Activated CD8-positive, alpha-beta memory T cell treated with anti-CD3 and anti-CD28 coated beads, Interleukin-2, amount 50 U/mL, for 48 hours (primary cell): ENCODE results near the gene MKS1.
A peak's percentile ranks its signal among the peaks of the same experiment; 100 is the strongest.

Experiments used
- DNase-seq: peaks from one replicate; pipeline ENCODE4 v3.0.0-alpha.2; 2020

Gene MKS1

DNA sequence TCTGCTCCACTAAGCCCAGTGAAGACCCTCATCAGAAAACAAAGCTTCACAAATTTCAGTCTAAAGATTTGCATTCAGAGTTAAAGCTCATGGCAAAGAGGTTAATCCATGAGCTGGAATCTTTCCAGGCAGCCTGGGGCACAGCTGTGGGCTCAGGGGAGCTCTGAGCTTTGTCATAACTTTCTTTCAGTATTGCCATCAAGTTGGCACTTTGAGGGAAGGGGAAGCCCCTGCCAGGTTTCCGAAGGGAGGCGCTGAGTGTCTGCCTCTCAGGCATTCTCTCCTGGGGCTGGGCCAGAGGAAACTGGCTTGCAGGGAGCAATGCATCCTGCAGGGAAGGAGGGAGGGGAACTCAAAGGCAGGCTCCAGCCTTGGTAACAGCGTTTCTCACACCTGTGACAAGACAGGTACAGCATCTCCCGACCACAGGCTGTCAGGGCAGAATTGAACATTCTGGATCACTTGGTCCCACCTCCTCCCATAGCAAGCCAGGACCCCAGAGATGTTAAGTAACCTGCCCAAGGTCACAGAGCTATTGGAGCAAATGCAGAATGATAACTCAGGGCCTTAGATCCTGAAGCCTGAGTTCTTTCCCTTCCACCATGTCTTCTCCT is 23.2 kb upstream of the MKS1 start:
- DNase-seq = no peak

GRCh38 chr17:58239987-58240386 is 20.9 kb upstream of the MKS1 start:
- DNase-seq = no peak

- no peak for DNase-seq
Observed at GRCh38 chr17:58238147-58238634, 19.1 kb upstream of the MKS1 start, which contains the start of gene LPO. TSS of gene LPO (plus strand) at chr17:58238584. CDS start at chr17:58242980, 4,396 bp downstream.

DNA sequence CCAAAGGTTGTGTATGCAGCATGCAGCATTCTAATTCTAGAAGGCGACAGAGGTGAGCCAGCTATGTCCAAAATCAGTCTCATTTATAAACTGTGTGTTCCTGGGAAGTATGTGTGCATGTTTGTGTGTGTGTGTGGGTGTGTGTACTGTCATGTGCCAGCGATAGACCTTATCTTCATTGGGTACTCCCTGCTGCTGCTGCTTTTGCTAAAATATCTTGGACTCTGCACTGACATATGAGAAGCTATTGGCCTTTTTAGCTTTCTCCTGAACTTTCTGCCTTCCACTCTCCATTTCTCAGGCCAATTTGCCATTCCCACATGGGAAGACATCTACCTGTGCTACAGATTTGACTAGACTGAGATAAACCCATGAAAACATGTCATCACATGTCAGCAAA is 17.3 kb upstream of the MKS1 start:
- DNase-seq = no peak

DNA sequence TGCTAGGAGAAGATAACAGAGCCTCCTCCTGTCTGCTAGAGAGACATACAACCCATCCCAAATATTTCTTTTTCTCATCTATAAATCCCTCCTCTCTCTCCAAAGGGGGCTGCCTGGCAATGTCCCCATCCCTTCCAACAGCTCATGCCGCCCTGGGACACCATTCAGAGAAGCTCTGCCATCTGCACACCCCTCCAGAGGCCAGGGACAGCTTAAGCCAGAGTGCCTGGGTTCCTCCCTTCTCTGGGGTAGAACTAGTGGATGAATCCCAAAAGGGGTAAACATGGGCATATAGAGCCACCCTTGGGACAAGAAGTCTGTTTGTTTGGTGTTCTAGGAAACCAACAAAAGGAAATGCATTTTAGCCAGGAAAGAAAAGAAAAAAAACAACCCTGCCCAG is 16.8 kb upstream of the MKS1 start:
- DNase-seq = no peak

DNA sequence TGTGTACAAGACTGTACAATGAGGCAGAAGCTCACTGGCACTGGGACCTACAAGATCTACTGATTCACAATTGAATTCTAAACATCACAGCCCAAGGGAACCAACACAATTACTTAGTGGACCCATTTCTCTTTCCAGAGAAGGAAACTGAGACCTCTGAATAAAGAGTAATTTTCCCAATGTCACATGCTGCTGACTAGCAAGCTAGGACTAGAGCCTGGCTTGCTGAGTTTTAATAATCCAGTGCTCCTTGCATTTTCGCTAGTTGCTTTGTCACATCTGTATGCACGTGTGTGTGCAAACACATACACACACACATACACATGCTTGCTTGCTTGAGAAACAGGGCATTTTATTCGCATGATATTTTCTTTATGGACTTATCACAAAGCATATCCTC is 15.5 kb upstream of the MKS1 start:
- no peak for DNase-seq

- no peak for DNase-seq
Observed at GRCh38 chr17:58233543-58233942, 14.5 kb upstream of the MKS1 start.

DNA sequence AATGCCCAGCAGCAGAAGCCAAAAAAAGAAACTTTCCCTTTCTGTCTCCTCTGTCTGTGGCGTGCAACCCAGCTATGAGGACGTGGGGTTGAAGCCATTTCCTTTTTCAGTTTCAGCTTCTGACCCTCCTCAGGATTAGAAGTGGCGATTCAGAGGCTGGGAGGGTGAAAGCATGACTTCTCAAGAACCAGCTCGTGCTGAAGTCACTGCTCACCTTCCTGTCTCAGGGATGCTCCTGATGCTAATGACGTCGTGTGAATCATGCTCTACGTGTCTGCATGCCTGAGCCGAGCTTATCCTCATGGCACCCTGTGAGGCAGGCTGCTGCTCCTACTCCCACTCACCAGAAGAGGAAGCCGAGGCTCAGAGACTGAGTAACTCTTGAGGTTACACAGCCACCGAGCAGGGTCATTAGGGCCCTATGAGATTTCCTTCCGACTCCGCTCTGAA is 13.7 kb upstream of the MKS1 start:
- DNase-seq = no peak

DNA sequence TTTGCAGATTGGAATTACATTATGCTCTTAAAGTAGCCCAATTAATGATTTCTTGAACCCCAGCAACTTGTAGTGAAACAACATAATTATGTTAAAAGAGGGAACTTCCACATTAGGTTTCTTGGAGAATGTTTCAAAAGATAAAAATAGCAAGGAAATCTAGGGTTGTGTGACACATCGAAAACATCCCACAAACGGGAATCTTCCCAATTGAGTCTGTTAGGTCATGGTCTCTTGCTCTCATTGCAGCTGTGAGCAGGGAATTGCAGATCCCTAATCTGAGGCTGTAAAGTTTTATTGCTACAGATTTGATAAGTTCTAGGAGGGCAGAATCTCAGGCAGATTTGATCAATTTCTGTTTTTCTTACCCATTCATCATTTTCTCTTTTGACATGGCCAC is 12.6 kb upstream of the MKS1 start:
- DNase-seq = no peak

GRCh38 chr17:58229881-58230280 is 10.8 kb upstream of the MKS1 start:
- no peak for DNase-seq

DNA sequence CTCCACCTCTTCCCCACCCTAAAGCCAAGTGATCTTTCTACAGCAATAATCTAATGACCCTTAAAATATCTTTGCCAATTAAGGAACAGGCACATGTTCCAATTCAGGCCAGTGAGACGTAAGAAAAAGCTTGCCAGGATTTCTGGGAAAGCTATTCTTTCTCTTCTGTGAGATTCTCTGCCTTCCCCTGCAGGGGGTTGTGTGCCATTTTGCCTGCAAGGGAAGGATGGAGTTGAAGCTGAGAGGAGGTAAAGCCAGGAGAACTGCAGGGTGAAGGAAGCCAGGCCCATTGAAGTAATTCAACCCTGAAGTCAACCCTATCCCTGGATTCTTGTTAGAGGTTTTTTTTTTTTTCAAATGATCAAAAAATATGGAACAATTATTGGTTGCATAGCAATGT is 10.3 kb upstream of the MKS1 start:
- DNase-seq = no peak

DNA sequence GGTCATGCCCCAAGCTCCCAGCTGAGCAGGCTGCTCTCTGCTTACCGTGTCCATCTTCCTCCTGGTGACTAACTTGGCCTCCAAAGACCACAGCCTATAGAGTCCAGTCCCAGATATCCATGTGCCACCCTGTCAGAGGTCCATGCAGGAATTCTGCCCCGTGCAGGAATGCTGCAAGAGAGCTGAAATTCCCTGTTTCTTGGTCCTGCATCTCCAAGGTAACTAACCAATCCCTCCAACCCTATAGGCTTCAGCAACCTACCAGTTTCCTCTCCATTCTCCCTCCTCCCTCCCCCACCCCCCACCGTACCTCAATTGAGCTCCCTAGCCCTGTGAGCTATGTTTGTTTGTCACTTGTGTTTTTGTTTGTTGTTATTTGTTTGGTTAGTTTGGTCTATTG is 9.6 kb upstream of the MKS1 start:
- no peak for DNase-seq

DNA sequence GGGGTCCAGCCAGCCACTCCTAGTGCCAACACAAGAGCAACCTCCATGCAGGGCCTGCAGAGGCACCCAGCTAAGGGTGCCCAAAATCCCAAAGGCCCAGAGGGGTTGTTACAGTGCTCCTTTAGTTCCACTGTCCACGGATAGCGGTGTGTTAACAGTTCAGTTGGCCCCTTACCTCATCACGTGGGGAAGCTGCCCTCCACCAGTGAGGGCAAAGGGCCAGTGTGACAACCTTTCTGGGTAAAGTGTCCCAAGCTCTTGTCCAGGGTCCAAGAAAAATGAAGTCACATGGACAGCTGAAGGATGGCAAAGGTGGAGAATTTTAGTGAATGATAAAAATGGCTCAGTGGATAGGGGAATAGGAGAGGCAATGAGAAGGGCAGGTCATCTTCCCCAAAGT is 8.7 kb upstream of the MKS1 start:
- DNase-seq = no peak

GRCh38 chr17:58224315-58224714 is 5.3 kb upstream of the MKS1 start:
- no peak for DNase-seq

- no peak for DNase-seq
Observed at GRCh38 chr17:58219789-58220183, 731 bp upstream of the MKS1 start.

DNA sequence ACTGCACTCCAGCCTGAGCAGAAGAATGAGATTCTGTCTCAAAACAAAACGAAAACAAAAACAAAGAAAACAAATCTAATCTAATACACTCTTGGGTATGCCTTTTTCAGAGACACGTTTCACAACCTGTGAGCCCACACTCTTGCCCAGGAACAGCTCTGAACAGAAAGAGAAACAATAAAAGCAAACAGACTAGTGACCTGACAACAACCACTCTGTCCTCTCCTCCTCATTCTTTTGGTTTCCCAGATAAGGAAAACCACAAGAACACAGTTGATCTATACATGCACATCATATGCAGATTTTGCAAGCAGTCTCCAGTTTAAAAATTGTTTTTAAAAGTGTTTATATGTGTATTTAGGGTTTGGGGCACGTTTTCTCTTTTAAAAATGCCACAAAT is 1.3 kb downstream of the MKS1 start:
- no peak for DNase-seq

DNA sequence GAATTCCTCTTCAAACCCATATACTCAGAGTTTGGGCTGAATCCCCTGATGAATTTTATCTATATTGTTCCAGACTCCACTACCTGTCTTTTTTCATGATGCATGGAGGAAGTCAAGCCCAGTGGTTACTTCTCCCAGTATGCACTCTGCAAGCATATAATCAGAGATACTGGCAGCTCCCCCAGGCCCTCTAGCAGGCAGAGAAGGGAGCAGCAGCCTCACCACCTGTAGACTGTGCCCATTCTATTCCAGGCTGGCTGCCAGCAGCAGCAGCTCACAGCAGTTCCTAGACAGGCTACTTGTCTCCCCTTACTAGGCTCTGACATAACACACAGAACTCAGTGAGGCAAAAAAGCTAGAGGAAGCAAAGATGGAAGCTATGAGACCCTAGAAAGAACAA is 3.4 kb downstream of the MKS1 start:
- DNase-seq = no peak

- DNase-seq = no peak
Observed at GRCh38 chr17:58210922-58211321, 8.1 kb downstream of the MKS1 start.

DNA sequence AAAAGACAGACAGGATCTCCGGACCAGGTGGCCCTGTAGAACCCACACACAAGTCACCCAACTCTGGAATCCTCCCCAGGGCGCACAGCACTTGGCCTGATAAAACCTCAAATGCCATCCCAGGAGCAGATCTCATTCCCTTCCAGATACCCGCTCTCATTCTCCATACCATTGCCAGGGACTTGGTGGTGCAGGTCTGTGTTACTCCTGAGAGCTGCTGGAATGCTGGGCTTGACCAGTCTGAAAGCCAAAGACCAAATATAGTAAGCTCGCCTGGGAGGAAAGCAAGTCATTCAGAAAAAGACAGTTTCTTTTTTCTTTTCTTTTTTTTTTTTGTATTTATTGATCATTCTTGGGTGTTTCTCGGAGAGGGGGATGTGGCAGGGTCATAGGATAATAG is 10.7 kb downstream of the MKS1 start:
- no peak for DNase-seq

DNA sequence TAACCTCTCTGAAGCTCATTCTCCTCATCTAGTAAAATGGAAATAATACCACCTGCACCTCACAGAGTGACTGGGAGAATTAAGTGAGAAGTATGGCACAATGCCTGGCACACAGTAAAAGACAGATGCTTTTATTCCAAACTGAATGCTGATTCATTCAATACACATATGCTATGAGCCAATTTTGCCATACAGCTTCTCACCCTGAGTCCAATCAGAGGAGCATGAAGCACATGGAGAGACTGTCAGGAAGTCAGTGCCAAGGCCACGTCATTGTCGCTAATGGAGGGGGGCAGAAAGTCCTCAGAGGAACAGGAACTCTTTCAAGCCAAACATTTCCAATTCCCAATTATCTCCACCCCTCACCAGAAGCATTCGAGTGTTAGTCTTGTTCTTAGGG is 11.6 kb downstream of the MKS1 start:
- no peak for DNase-seq

DNA sequence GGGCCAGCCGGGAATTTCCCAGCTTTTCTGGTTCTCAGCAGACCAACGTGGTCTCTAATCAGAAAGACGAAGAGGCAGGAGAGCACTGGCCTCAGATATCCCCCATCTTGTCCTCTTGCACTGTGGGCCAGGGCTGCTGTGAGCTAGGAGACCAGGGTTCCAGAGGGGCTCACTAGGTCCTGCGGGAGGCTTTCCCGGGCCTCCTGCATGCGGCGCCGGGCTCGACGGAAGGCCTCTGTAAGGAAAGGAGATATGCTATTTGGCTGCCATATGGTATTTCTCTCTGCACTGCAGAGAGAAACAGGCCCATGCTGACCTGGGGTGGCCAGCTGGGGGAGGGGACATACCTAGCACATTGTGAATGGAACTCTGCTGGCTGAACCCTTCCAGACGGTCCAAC is 13.1 kb downstream of the MKS1 start:
- DNase-seq = no peak

DNA sequence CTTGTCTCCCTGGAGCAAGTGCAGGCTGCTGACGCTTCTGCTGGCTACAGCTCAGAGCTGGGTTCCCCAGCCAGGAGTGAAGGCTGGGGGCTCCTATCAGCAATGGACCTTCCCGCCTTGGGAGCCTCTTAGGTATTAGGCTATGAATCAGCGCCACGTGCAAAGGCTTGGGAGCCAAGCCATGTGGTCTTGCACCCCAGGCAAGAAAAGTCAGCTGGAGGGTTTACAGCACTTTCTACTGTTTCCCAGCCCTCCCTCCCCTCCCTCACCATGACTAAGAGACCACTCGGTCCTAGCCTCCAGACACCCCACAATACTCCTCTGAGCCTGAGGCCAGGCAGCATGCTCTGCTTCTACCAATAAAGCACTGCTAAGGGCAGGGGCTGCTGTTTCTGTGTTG is 14.3 kb downstream of the MKS1 start:
- no peak for DNase-seq

- DNase-seq = no peak
Observed at GRCh38 chr17:58202859-58203258, 16.2 kb downstream of the MKS1 start.

GRCh38 chr17:58200024-58200633 is 18.9 kb downstream of the MKS1 start:
- DNase-seq = peak; percentile 84

- DNase-seq = no peak
Observed at GRCh38 chr17:58196610-58197009, 22.4 kb downstream of the MKS1 start.
